Inferior parietal cortex (tissue), 1 donor: ENCODE data around the gene SCG3.

Experiments
- DNase-seq: peaks from one replicate; pipeline ENCODE4 v3.0.0-alpha.2; 2016; ENCODE audit errors: extremely low spot score

The SCG3 gene

DNA sequence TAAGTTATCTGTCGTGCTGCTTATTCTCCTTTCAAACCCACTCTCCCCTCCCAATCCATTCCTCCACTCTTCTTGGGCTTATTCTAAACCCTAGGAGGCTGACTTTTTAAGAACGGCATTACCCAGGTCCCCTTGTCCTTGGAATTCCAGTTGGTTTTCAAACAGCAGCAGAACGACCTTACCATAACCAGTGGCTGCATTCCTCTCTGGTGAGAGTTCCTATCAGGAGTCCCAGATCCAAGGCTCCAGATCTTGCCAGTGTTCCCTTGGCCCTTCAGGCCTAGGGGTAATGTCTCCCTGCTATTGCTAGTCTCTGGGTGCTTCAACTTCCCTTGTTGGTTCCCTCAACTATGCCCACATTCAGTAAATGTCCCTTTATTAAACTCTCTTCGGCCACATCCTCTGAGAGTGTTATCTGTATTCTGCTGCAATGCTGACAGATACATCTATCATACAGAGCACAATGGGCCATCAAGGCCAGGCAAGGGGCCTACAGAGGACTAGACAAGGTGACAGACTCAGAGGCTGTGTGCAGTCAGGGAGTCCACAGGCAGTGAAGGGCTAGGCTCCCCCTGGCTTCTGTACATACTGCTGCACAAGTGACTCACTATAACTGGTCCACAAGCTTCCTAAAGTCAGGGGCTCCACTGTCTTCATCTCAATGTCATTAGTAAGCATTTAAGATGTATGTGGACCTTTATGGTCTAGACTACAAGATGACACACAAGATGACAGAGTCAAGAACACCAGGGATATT lies 46.0 kb downstream of the SCG3 start:
- no peak for DNase-seq

DNA sequence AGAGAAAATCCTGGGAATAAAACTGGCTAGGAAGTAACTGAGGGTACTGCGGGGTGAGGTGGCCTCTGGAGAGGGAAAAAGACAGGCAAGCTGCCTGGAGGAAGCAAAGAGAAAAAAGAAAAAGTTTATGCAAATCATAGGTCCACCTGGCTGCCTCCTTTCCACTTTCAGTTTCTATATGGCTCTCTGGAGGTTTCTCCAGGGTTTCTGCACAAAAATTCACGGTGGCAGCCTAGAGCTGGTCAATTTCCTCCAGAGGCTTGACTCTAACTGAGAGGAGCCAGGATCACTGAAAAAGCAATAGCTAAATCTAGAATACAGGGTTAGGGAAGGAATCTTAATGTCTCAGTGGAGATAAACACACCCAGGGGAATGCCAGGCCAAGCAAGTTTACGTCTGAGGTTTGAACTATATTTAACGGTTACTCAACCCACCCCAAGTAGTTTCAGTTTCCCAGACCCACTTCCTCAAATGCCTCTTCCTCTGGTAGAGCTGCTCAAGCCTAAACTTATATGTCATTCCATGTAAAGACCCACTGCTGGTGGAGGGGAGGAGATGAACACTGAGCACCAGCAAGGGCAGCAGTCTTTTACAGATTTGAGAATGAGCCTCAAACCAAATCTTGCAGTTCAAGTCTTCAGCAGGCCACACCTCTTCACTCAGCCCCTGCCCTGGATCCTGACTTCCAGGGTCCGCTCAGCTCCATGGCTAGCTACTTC lies 50.4 kb downstream of the SCG3 start:
- no peak for DNase-seq

- DNase-seq, result no peak
Observed at GRCh38 chr15:51732646-51733045, 51.3 kb downstream of the SCG3 start.

DNA sequence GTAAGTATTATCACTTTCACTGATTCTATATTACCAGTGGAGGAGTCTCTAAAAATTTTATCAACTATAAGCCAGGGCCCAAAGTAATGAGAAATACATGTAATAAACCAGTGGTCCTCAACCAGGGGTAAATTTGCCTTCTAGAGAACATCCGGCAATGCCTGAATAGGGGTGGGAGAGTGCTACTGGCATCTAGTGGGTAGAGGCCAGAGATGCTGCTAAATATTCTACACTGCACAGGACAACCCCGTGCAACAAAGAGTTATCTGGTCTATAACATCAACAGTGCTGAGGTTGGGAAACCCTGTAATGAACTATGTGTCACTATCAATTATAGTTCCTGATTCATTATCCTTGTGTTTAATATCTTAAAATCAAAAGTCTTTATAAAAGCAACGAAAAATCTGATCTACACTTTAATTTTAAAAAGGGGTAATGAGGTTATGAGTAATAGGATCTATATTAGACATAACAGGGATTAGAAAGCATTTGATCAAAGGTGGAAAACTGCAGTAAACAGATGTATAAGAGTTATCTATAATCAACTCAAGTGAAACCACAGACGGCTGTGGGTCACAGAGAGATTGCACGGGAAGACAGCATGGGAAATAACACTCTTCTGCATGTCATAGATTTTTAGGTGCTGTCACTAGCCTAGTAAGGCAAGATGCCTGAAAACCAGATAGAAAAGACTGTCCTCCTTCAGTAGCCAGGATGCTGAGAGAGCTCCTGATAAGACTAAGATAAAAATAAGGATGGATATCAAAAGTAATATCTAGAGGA lies 54.1 kb downstream of the SCG3 start:
- DNase-seq, result no peak

GRCh38 chr15:51736069-51736468 lies 54.8 kb downstream of the SCG3 start:
- no peak for DNase-seq

DNA sequence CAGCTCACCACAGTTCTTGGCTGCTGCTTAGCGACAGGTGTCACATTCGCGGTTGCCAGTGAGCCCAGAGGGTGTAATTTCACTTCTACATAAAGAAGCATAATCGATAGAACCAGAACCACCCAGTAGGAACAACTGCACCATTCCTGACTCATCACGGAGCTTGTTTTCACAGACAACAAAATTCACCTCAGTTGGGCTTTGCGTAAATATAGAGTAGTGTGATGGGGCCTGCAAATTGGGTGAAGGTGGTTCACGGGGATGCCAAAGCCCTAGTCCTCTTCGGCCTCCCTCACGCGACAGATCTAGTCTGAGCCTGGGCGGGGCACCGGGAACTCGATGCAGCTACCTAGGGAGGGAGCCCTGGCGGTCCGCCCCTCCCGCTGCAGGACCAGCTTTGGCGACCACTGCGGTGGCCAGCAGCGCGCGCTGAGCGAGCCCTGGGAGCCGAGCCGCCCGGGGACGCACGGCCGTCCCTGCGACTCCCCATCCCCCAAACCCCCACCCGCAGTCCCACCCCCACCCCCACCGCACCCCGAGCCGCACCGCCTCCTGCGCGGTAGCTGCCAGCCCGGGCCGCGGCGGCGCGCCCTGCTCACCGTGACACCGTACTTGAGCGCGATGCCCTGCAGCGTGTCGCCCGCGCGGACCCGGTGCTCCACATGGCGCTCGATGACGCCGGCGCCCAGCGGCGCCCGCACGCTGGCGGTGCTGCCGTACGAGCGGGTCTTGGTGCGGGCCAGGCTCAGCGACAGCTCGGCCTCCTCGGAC lies 55.6 kb downstream of the SCG3 start:
- no peak for DNase-seq

DNA sequence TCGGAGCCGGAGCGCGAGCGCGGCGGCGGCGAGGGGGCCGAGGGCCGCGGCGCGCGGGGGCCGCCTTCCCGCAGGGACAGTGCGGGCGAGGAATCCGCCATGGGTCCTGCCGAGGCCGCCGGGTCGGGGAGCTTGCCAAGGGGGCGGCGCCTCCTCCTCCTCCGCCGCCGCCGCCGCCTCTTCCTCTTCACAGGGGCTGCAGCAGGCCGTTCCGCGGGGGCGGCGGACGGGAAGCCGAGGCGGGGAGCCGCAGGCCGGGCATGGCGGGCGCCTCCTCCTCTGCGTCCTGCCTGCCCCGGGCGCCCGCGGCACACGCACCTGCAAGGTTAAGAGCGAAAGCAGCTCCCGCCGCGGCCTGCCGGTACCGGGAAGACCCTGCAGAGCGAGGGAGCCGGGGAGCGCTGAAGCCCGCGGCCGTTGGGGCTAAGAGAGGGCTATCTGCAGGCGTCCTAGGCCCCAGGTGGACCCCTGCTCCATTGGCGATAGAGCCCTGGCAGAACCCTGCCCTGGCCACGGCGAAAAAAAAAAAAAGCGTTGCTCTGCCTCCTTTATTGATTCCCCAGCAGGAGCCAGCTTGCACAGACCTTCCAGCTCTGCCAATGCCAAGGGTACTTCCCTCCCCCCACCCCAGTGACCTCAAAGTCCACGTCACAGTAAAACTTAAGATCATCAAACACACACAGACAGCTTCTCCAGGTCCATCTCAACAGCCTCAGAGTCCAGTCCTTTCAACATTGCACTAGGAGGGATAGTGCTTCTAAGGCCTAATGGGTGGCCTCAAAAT lies 56.4 kb downstream of the SCG3 start, which contains the start of gene LYSMD2:
Gene LYSMD2, minus strand, starts transcription at position 134 of the 784 bp plus-strand sequence. Its CDS starts 33 bp downstream, at position 101.
- no peak for DNase-seq

DNA sequence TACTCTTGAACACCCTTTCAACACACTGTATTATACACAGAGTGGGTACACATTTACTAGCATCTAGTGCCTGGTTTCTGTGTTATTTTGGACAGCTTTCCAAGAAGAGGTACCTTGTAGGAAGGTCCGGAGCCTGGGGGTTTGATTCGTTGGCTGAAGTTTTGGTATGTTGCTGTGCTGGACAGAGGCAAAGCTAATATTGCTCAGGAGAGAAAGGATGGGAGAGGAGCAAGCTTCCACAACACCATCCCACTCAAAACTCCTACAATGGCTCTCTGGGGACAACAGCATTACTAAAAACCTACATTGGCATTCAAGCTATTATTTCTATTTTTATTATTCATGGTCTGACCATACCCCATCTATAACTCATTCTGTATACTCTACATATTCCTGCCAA lies 57.2 kb downstream of the SCG3 start:
- DNase-seq, result no peak

DNA sequence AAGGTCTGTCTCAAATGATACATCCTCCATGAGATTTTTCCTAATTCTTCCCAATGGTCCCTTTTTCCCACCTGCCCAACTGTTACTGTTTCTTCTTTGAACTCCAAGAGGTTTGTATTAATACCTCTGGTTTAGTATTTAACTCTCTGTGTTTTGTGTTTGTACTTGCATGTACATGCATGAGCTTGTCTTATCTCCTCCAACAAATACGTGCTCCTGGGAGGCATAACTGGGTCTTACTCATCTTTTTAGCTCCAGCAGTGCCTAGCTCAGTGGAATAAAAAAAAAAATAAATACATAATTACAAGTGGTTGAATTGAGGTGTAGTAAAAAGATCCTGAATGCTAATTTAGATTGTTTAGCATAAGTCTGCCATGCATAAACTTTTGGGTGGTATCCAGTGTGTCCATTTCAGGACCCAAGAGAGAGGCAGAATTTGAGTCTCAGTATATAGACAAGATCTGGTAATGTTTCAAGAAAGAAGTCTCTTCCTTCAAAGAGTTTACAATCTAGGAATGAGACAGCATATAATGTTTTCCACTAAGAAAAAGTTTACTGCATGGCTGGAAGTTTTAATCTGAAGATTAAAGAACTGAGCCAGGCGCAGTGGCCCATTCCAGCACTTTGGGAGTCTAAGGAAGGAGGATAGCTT lies 57.9 kb downstream of the SCG3 start:
- DNase-seq, result no peak

GRCh38 chr15:51749307-51749706 lies 68.0 kb downstream of the SCG3 start:
- DNase-seq, result no peak

DNA sequence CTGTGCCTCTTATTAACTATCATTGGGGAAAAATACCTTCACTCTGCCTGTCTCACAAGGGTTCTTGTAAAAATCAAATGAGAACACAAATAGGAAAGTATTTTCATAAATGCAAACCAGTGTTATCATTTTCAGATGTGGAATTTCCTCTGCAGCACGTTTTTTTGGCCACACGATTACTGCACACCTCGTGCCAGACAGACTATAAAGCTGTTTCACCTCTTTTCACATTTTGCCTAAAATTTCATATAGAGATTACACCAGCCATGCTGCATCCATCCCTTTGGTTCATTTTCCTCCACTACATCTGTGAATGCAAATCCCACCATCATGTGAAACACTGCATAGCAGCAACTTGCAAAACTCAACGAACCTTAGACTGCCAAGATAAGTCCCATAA lies 68.9 kb downstream of the SCG3 start:
- DNase-seq, result no peak

- DNase-seq, result no peak
Observed at GRCh38 chr15:51750792-51751696, 69.7 kb downstream of the SCG3 start, which contains the start of gene TMOD2. TMOD2 (plus strand) TSS chr15:51751597; CDS start chr15:51766442, 14,845 bp downstream.

DNA sequence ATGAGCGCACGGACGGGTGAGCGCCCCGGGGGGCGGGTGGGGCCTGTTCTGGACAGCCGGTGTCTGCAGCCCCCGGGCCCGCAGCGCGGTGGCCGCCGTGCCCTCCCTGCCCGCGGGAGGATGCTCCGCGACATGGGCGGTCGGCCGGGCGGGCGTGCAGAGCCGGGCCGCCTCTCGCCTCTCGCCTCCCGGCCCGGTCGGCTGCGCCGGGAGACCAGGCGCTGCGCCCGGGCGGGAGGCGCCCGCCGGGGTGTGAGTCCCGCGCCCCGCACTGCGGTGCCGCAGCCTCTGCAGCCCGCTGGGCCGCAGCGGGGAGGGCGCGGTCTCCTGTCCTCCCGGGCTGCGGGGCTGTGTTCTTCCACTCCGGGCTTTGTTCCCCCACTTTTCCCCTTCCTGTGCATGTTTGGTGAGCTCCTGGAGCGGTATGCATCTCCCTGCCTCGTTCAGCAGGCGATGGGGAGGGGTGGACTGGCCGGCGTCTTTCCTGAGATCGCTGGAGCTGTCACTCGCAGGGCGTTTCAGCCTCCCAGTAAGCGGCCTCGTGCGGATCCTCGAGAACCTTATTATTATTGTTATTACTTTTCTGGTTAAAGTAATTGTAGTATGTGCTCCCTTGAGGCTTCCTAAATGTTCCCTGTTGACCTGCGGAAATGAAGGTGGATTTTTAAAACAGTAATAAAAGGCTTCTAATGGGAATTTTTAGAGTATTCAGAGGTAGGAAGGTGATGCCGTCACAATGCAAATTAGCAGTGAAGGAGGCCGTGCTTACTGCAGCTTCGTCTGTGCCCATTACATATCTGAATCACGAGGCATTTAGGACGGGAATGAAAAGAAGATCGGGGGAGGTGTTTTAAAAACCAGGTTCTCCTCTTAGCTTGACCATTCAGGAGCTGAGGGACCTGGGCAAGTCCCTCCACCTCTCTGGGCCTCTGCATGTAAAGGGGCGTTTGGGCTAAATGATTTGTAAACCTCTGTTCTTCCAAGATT lies 70.7 kb downstream of the SCG3 start:
- no peak for DNase-seq

DNA sequence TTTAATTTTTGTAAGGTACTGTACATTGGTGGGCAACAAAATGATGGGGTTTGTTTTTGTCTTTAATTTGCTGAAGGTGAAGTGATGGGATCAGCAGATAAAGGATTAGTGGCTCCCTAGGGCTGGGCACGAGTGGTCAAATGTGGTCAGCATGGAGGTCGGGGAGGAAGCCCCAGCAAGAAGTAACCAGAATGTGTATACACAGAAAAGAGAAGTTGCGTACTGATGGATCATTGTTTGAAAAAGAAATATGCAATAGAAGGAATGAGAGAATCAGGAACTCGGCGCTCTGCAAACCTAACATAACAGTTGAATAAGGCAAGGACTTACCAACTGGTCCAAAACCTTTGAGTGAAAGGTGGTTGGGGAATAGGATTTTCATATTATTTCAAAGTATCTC lies 71.6 kb downstream of the SCG3 start:
- no peak for DNase-seq

DNA sequence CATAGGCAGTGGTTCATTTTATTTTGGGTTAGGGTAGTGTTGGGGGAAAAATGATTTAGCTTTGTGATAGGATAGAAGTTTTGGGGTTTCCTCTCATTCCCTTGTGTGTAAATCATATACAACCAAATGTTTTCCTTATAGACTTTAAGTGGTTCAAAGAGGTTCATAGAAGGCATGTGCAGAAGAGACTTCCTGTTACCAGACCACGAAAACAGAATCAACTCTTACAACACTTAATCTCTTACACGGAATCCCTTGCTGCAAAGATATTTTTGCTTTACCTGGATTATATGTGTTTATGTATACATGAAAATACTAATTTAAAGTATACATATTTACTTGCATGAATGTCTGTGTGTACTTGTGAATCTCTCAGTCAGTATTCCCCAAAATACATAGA lies 73.0 kb downstream of the SCG3 start:
- DNase-seq, result no peak

DNA sequence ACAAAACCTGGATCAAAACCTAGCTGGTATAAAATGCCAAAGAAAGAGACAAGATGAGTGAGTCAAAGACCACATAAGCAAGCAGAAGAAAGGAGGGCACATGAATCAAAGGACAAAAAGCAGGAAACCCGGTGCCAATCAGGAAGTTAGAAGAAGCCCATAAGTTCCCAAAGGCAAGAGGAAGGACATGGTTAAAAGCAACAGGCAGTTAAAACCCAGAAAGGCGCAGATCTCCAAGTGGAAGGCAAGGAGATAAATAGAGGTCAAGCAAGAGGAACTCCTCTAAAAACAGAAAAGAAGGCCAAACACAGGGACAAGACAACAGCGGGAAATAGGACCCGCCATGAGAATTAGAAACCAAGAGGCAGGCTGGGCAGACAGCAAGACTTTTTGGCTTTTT lies 74.5 kb downstream of the SCG3 start:
- no peak for DNase-seq

GRCh38 chr15:51756482-51756881 lies 75.2 kb downstream of the SCG3 start:
- DNase-seq, result no peak

DNA sequence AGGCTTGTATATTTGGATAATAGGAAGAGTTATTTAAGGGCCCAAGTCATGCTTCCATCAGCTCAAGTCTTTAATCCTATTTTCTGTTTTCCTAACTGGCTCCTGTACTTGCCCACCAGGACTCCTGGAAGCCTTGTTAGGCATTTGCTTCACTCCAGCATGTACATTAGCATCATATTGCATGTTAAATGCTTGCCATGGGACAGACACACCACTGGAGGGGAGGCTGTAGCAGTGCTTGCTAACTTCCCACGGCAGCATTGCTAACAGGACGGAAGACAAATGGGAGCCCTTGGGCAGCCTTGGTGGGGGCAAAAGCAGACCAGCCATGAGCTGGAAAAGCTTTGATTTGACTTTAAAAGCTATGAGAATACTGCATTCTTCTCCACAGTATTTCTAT lies 76.1 kb downstream of the SCG3 start:
- DNase-seq, result no peak
